ENCODE measurements around the gene IGSF21. TPM values are rescaled to one million over a fixed set of nuclear protein-coding genes. Genes with fewer than 3 reads are reported as not detected.
A peak's percentile ranks its signal among the peaks of the same experiment; 100 is the strongest.

IGSF21 gene
- polyA plus RNA-seq, 1 of the 3 experiments (the other 2 are of a cell fraction), result not detected

DNA sequence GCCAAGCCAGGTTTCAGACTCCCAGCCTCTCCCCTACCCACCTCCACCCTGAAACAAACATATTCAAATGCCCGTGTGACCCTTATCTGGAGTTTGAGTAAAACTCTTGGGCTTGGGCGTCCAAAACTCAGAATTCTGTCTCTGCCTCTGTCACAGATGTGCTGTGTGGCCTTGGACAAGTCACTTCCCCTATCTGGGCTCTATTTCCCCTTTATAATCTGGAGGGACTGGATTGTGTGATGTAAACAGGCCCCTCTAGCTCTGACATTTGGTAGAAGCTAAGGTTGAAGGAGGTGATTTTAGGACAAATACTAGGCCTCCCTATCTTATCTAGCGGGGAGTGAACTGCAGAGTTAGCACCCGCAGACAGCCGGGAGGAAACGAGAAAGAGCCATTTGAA lies 67.5 kb downstream of the IGSF21 start (continued):
- TF ChIP-seq, protein P1, sequence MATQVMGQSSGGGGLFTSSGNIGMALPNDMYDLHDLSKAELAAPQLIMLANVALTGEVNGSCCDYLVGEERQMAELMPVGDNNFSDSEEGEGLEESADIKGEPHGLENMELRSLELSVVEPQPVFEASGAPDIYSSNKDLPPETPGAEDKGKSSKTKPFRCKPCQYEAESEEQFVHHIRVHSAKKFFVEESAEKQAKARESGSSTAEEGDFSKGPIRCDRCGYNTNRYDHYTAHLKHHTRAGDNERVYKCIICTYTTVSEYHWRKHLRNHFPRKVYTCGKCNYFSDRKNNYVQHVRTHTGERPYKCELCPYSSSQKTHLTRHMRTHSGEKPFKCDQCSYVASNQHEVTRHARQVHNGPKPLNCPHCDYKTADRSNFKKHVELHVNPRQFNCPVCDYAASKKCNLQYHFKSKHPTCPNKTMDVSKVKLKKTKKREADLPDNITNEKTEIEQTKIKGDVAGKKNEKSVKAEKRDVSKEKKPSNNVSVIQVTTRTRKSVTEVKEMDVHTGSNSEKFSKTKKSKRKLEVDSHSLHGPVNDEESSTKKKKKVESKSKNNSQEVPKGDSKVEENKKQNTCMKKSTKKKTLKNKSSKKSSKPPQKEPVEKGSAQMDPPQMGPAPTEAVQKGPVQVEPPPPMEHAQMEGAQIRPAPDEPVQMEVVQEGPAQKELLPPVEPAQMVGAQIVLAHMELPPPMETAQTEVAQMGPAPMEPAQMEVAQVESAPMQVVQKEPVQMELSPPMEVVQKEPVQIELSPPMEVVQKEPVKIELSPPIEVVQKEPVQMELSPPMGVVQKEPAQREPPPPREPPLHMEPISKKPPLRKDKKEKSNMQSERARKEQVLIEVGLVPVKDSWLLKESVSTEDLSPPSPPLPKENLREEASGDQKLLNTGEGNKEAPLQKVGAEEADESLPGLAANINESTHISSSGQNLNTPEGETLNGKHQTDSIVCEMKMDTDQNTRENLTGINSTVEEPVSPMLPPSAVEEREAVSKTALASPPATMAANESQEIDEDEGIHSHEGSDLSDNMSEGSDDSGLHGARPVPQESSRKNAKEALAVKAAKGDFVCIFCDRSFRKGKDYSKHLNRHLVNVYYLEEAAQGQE (IDR thresholded peaks at IDR 0.05; ENCODE audit: low read depth, low read length), result no peak

DNA sequence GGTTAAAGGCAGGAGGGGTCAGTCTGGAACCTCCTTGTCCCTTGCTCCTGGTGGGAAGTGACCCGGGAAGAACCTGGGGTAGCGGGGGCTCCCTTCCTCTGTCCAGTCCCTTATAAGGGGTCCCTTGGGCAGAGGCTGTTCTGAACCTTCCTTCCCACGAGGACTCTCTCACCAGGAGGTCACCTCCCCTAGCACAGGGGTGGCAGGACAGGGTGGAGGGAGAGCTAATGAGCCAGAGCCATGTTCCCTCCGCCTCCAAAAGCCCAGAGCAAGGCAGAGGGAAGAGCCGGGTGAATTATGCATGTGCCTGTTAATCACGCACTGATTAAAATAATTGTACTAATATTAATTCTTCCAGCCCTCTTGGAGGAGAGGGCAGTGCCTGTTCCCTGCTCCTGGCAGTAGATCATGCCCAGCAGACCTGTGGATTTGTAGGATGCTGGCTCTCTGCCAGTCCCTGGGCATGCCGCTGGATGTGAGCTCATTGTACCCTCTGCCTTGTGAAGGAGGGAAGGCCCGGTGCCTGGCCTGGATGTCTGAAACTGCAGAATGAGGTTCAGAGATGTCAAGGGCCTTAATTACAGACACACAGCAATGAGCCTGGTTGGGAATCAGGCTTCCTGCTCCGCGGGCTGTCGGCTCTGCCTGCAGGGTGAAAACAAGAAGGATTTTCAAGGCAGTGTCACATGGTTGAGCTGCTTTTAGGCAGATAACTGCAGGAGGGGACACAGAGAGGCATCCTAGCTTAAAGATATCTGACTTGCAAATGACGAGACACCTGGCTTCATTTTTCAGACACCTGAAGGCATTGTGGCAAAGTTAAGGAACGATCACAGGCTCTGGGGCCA lies 68.2 kb downstream of the IGSF21 start:
- Histone ChIP-seq H3F3A (replicated peaks; ENCODE audit: insufficient read depth) (no peaks in the 10 kb centered on the region), H3K9me2 (no peaks in the 10 kb centered on the region), H2AFZ (ENCODE audit: low read depth) (no peak overlapping the region), H4K20me1 (ENCODE audit: insufficient read depth) (no peaks in the 10 kb centered on the region), H3K36me3 (replicated peaks in 1 of 2; ENCODE audit: control insufficient read depth in 1 of 2, insufficient read depth in 2 of 2, low read length in 1 of 2) (no peaks in the 10 kb centered on the region), H3K27me3 (ENCODE audit: insufficient read depth) (no peaks in the 10 kb centered on the region), H3K9ac (no peak overlapping the region), H3K27ac (ENCODE audit: low read depth in 2 of 2, low read length in 1 of 2) (no peak overlapping the region), H3K9me3 (no peaks in the 10 kb centered on the region), H3K79me2 (ENCODE audit: insufficient read depth) (no peaks in the 10 kb centered on the region), H3K4me1 (ENCODE audit: control insufficient read depth in 1 of 2, insufficient read depth in 2 of 2, low read depth in 1 of 2, low read length in 1 of 2) (peaks cover 0 to 23% of the 10 kb centered on the region in 2 experiments; a peak in 1 of 4 replicates), H3K4me3 (ENCODE audit: low read depth in 2 of 2, low read length in 1 of 2) (no peak overlapping the region), H3K4me2 (no peak overlapping the region)
- ChIA-PET POLR2A (interaction anchor here (1.1 kb wide), 1 partner anchor 36 kb away, joined by 3 read pairs; no protein-coding TSS in a partner anchor), CTCF (interaction anchor here (0.9 to 1.9 kb wide), 5 partner anchors 9 to 66 kb away, joined by 3 to 8 read pairs (median 3); no protein-coding TSS in a partner anchor)
- DNase-seq, result peak; percentile 64
- TF ChIP-seq RAD21 (IDR thresholded peaks at IDR 0.05; ENCODE audit: low read length) (peak; percentile 6; the same call in 1 of the 2 replicates), RXRA (IDR thresholded peaks at IDR 0.05; ENCODE audit: borderline replicate concordance, low read depth) (no peak), CHD2 (IDR thresholded peaks at IDR 0.05; ENCODE audit: low read length, partially characterized antibody) (peak; percentile 20)
- 31% methylated on average over 9 of the region's 13 CpGs for WGBS (ENCODE audit: low lambda C conversion rate)

DNA sequence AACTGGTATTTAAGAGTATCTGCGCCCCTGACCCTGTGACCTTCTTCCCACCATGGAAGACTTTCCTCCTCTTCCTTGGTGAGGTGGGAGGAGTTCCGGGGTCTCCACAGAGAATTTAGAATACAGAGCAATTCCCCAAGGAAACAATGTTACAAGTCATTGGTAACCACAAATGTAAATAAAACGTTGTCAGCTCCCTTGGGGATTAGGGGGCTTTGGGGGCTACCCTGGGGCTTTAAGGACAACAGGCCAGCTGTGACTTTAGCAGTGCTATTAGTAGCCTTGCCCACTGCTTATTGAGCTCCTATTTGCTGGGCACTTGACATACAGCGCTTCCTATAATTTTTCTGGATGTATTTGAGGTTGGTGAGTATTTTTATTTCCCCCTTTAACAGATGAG lies 69.0 kb downstream of the IGSF21 start:
- Histone ChIP-seq H3K36me3 (replicated peaks in 1 of 2; ENCODE audit: control insufficient read depth in 1 of 2, insufficient read depth in 2 of 2, low read length in 1 of 2) (no peaks in the 10 kb centered on the region), H4K20me1 (ENCODE audit: insufficient read depth) (no peaks in the 10 kb centered on the region), H3K27me3 (ENCODE audit: insufficient read depth) (no peaks in the 10 kb centered on the region), H3K4me2 (no peak overlapping the region), H3K9ac (no peak overlapping the region), H2AFZ (ENCODE audit: low read depth) (no peak overlapping the region), H3K9me3 (no peaks in the 10 kb centered on the region), H3K27ac (ENCODE audit: low read depth in 2 of 2, low read length in 1 of 2) (no peak overlapping the region), H3K4me1 (ENCODE audit: control insufficient read depth in 1 of 2, insufficient read depth in 2 of 2, low read depth in 1 of 2, low read length in 1 of 2) (peaks cover 0 to 23% of the 10 kb centered on the region in 2 experiments; a peak in 1 of 4 replicates), H3F3A (replicated peaks; ENCODE audit: insufficient read depth) (no peaks in the 10 kb centered on the region), H3K9me2 (no peaks in the 10 kb centered on the region), H3K4me3 (ENCODE audit: low read depth in 2 of 2, low read length in 1 of 2) (no peak overlapping the region), H3K79me2 (ENCODE audit: insufficient read depth) (no peaks in the 10 kb centered on the region)
- ChIA-PET POLR2A (no interaction called here), CTCF (interaction anchor here (1.0 to 1.9 kb wide), 4 partner anchors 8 to 253 kb away, joined by 3 to 8 read pairs (median 4); no protein-coding TSS in a partner anchor)
- 32% methylated on average over 4 of the region's 4 CpGs for WGBS (ENCODE audit: low lambda C conversion rate)
- DNase-seq, result no peak
- no peak for TF ChIP-seq FOXM1 (IDR thresholded peaks at IDR 0.05; ENCODE audit: low read depth)
- TF ChIP-seq, protein P2, sequence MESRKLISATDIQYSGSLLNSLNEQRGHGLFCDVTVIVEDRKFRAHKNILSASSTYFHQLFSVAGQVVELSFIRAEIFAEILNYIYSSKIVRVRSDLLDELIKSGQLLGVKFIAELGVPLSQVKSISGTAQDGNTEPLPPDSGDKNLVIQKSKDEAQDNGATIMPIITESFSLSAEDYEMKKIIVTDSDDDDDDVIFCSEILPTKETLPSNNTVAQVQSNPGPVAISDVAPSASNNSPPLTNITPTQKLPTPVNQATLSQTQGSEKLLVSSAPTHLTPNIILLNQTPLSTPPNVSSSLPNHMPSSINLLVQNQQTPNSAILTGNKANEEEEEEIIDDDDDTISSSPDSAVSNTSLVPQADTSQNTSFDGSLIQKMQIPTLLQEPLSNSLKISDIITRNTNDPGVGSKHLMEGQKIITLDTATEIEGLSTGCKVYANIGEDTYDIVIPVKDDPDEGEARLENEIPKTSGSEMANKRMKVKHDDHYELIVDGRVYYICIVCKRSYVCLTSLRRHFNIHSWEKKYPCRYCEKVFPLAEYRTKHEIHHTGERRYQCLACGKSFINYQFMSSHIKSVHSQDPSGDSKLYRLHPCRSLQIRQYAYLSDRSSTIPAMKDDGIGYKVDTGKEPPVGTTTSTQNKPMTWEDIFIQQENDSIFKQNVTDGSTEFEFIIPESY (IDR thresholded peaks at IDR 0.05; ENCODE audit: borderline replicate concordance, low read depth), result no peak
- no peak for TF ChIP-seq ELF1 (IDR thresholded peaks at IDR 0.05)
- TF ChIP-seq, protein P1 (IDR thresholded peaks at IDR 0.05; ENCODE audit: low read depth, low read length), result no peak
- no peak for TF ChIP-seq GATA2 (CRISPR knock-in tag; IDR thresholded peaks at IDR 0.05)
- TF ChIP-seq MXI1 (IDR thresholded peaks at IDR 0.05; ENCODE audit: low read depth, low read length), result no peak
- no peak for TF ChIP-seq YY1 (IDR thresholded peaks at IDR 0.05; ENCODE audit: low read depth)
- no peak for TF ChIP-seq CHD2 (IDR thresholded peaks at IDR 0.05; ENCODE audit: low read length, partially characterized antibody)
- no peak for TF ChIP-seq MEF2A (IDR thresholded peaks at IDR 0.05; ENCODE audit: borderline replicate concordance, low read depth)
- TF ChIP-seq SMC3 (IDR thresholded peaks at IDR 0.05; ENCODE audit: low read depth, low read length), result no peak
- TF ChIP-seq NRF1 (IDR thresholded peaks at IDR 0.05; ENCODE audit: low read depth, low read length), result no peak
- no peak for TF ChIP-seq GABPA (IDR thresholded peaks at IDR 0.05; ENCODE audit: low read depth)
- no peak for TF ChIP-seq POLR2AphosphoS5 (IDR thresholded peaks at IDR 0.05; ENCODE audit: low read depth, low read length)
